Neural cell (in vitro differentiated cells): ENCODE measurements around the gene SNRPA. TPM values are rescaled to one million over a fixed set of nuclear protein-coding genes. Genes with fewer than 3 reads are reported as not detected.

ENCODE experiments used
- H2AFZ ChIP-seq: fragments of 200-600, 300-800 bp; sonication (generic), shearing (Covaris generic); 2 replicates; pipeline ENCODE4 v1.6.0; 2014; ENCODE audit warnings: low read depth, mild to moderate bottlenecking, antibody characterized with exemption, low read length, moderate library complexity
- H3F3A ChIP-seq: fragments of 200-600 bp; shearing (Covaris generic); 2 replicates; pipeline ENCODE4 v1.6.1; 2016; ENCODE audit warnings: mild to moderate bottlenecking, moderate library complexity, mixed read lengths, antibody characterized with exemption, low read length; ENCODE audit not compliant: insufficient read depth, poor library complexity, severe bottlenecking
- H3K27ac ChIP-seq: fragments of 200-600, 300-800 bp; sonication (generic), shearing (Covaris generic); 2 replicates; pipeline ENCODE4 v1.5.1; 2014; ENCODE audit warnings: mild to moderate bottlenecking, low read length, moderate library complexity
- H3K27me3 ChIP-seq: fragments of 300-800, 200-600 bp; sonication (generic), shearing (Covaris generic); 2 replicates; pipeline ENCODE4 v1.6.0; 2014; ENCODE audit warnings: mild to moderate bottlenecking, low read depth, low read length, moderate library complexity; ENCODE audit not compliant: insufficient read depth
- H3K36me3 ChIP-seq: fragments of 300-800, 200-600 bp; sonication (generic), shearing (Covaris generic); 2 replicates; pipeline ENCODE4 v1.5.1; 2014; ENCODE audit warnings: mild to moderate bottlenecking, antibody characterized with exemption, low read length, moderate library complexity; ENCODE audit not compliant: insufficient read depth
- H3K4me2 ChIP-seq: fragments of 300-800, 200-600 bp; sonication (generic), shearing (Covaris generic); 2 replicates; pipeline ENCODE4 v1.6.0; 2014; ENCODE audit warnings: mild to moderate bottlenecking, low read length
- H3K4me3 ChIP-seq: fragments of 300-800, 200-600 bp; sonication (generic), shearing (Covaris generic); 2 replicates; pipeline ENCODE4 v1.5.1; 2014; ENCODE audit warnings: mild to moderate bottlenecking, low read length, moderate library complexity
- H3K79me2 ChIP-seq: fragments of 200-600 bp; shearing (Covaris generic); replicated peaks from 2 replicates; pipeline ENCODE4 v1.6.0; 2014; ENCODE audit warnings: mild to moderate bottlenecking, low read length, moderate library complexity; ENCODE audit not compliant: insufficient read depth
- H3K9ac ChIP-seq: fragments of 300-800, 200-600 bp; sonication (generic), shearing (Covaris generic); 2 replicates; pipeline ENCODE4 v1.6.1; 2016; ENCODE audit warnings: mild to moderate bottlenecking, low read length, mixed read lengths
- H3K9me2 ChIP-seq: fragments of 200-600 bp; shearing (Covaris generic); 2 replicates; pipeline ENCODE4 v1.6.1; 2016; ENCODE audit warnings: mild to moderate bottlenecking, low read length, mixed read lengths; ENCODE audit not compliant: insufficient read depth
- H3K9me3 ChIP-seq: fragments of 200-600, 300-800 bp; sonication (generic), shearing (Covaris generic); 2 replicates; pipeline ENCODE4 v1.6.1; 2016; ENCODE audit warnings: mild to moderate bottlenecking, mixed run types, low read length, moderate library complexity, mixed read lengths
- H4K20me1 ChIP-seq: fragments of 200-600 bp; shearing (Covaris generic); 2 replicates; pipeline ENCODE4 v1.6.1; 2016; ENCODE audit warnings: mild to moderate bottlenecking, mixed run types; ENCODE audit not compliant: insufficient read depth
- CTCF ChIP-seq: fragments of 450-650 bp; IDR thresholded peaks from 2 replicates; pipeline ENCODE4 v1.5.1; 2014; ENCODE audit warnings: antibody characterized with exemption, mild to moderate bottlenecking, moderate library complexity; ENCODE audit not compliant: poor library complexity, severe bottlenecking
- EP300 ChIP-seq: fragments of 450-650 bp; conservative IDR thresholded peaks from 2 replicates; pipeline ENCODE4 v1.6.1; 2014; ENCODE audit warnings: antibody characterized with exemption, mild to moderate bottlenecking, moderate library complexity; ENCODE audit not compliant: poor library complexity, severe bottlenecking
- EZH2 ChIP-seq: fragments of 200-600, 300-800 bp; shearing (Covaris generic), sonication (generic); IDR thresholded peaks from 2 replicates; pipeline ENCODE4 v1.6.1; 2014; ENCODE audit warnings: antibody characterized with exemption, low read length, borderline replicate concordance, mild to moderate bottlenecking; ENCODE audit not compliant: insufficient read depth, poor library complexity, severe bottlenecking
- MXI1 ChIP-seq: fragments of 450-650 bp; conservative IDR thresholded peaks from 2 replicates; pipeline ENCODE4 v1.6.1; 2014; ENCODE audit warnings: antibody characterized with exemption, mild to moderate bottlenecking; ENCODE audit not compliant: poor library complexity, severe bottlenecking
- POLR2AphosphoS5 ChIP-seq: IDR thresholded peaks from 2 replicates; pipeline ENCODE4 v1.6.1; 2012
- RAD21 ChIP-seq: fragments of 450-650 bp; conservative IDR thresholded peaks from 2 replicates; pipeline ENCODE4 v1.6.1; 2014; ENCODE audit warnings: antibody characterized with exemption, mild to moderate bottlenecking, moderate library complexity
- SMC3 ChIP-seq: fragments of 450-650 bp; conservative IDR thresholded peaks from 2 replicates; pipeline ENCODE4 v1.6.1; 2014; ENCODE audit warnings: antibody characterized with exemption, mild to moderate bottlenecking, moderate library complexity; ENCODE audit not compliant: poor library complexity
- TAF1 ChIP-seq: IDR thresholded peaks from 2 replicates; pipeline ENCODE4 v1.6.1; 2012; ENCODE audit warnings: low read depth
- polyA plus RNA-seq: library from polyadenylated mRNA; depleted of rRNA; stranded (reverse); fragments of >200 nt; gene quantifications from 2 replicates; pipeline ENCODE4 v1.2.3, GENCODE V29; 2014
- TF ChIP-seq, protein P1 (sequence below): IDR thresholded peaks from 2 replicates; pipeline ENCODE4 v1.6.1; 2012; ENCODE audit warnings: borderline replicate concordance

The SNRPA gene
- polyA plus RNA-seq, 1 donor from 2014 or later = 29.9 TPM

GRCh38 chr19:40759352-40759751, 8.3 kb downstream of the SNRPA start:
- Histone ChIP-seq H4K20me1 (no peaks in the 10 kb centered on the region), H3K9me2 (no peaks in the 10 kb centered on the region), H2AFZ (no peak overlapping the region), H3K4me3 (no peak overlapping the region), H3K27ac (no peak overlapping the region), H3K79me2 (peaks cover 17% of the 10 kb centered on the region), H3K9me3 (no peaks in the 10 kb centered on the region), H3K36me3 (no peaks in the 10 kb centered on the region), H3F3A (no peaks in the 10 kb centered on the region), H3K9ac (no peak overlapping the region), H3K4me2 (no peak overlapping the region), H3K27me3 (no peaks in the 10 kb centered on the region)
- TF ChIP-seq POLR2AphosphoS5 (no peak), EZH2 (no peak), TAF1 (no peak), EP300 (no peak), SMC3 (no peak), MXI1 (no peak), RAD21 (no peak)
- TF ChIP-seq, protein P1, sequence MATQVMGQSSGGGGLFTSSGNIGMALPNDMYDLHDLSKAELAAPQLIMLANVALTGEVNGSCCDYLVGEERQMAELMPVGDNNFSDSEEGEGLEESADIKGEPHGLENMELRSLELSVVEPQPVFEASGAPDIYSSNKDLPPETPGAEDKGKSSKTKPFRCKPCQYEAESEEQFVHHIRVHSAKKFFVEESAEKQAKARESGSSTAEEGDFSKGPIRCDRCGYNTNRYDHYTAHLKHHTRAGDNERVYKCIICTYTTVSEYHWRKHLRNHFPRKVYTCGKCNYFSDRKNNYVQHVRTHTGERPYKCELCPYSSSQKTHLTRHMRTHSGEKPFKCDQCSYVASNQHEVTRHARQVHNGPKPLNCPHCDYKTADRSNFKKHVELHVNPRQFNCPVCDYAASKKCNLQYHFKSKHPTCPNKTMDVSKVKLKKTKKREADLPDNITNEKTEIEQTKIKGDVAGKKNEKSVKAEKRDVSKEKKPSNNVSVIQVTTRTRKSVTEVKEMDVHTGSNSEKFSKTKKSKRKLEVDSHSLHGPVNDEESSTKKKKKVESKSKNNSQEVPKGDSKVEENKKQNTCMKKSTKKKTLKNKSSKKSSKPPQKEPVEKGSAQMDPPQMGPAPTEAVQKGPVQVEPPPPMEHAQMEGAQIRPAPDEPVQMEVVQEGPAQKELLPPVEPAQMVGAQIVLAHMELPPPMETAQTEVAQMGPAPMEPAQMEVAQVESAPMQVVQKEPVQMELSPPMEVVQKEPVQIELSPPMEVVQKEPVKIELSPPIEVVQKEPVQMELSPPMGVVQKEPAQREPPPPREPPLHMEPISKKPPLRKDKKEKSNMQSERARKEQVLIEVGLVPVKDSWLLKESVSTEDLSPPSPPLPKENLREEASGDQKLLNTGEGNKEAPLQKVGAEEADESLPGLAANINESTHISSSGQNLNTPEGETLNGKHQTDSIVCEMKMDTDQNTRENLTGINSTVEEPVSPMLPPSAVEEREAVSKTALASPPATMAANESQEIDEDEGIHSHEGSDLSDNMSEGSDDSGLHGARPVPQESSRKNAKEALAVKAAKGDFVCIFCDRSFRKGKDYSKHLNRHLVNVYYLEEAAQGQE = no peak

DNA sequence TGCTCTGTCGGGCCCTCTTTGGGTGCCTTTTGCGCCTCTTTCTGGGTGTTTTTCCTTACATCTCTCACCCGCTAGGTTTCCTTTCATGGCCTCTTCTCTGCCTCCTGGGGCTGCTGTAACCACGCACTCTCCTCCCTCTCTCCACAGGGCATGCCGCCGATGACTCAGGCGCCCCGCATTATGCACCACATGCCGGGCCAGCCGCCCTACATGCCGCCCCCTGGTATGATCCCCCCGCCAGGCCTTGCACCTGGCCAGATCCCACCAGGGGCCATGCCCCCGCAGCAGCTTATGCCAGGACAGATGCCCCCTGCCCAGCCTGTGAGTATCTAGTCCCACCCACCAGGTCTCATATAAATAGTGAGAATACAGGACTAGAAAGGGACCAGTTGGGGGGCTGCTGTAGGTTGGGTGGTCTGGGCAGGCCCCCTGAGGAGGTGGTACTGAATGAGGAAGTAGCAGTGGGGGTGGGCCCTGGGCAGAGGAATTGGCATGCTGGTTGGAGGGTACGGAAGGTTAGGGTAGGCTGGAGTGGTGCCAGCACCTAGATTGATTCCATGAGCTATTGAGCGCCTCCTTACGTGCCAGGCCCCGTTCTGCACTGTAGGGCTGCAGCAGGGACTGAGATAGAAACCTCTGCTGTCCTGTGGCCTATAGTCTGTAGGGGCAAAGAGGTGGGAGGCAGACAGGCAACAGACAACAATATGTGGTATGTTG, 11.9 kb downstream of the SNRPA start:
- Histone ChIP-seq H3K79me2 (no peaks in the 10 kb centered on the region), H3K9me2 (no peaks in the 10 kb centered on the region), H2AFZ (no peak overlapping the region), H3K9ac (no peak overlapping the region), H3K4me2 (no peak overlapping the region), H4K20me1 (no peaks in the 10 kb centered on the region), H3K9me3 (no peaks in the 10 kb centered on the region), H3K27me3 (no peaks in the 10 kb centered on the region), H3K36me3 (no peaks in the 10 kb centered on the region), H3K27ac (no peak overlapping the region), H3F3A (no peaks in the 10 kb centered on the region), H3K4me3 (no peak overlapping the region)
- TF ChIP-seq, protein P1 = no peak
- TF ChIP-seq SMC3 = no peak
- TF ChIP-seq MXI1 = no peak
- TF ChIP-seq TAF1 = no peak
- TF ChIP-seq EP300 = no peak
- no peak for TF ChIP-seq CTCF
- TF ChIP-seq RAD21 = no peak
- no peak for TF ChIP-seq POLR2AphosphoS5
- TF ChIP-seq EZH2 = no peak
